HFF-Myc (cell line): ENCODE results near the gene BCOR.

Experiments used
- DNase-seq: peaks from one replicate; pipeline ENCODE4 v3.0.0-alpha.2; 2011; ENCODE audit warnings: low read depth; ENCODE audit errors: extremely low read depth
- H3K4me3 ChIP-seq: replicated peaks from 2 replicates; pipeline ENCODE4 v1.5.1; 2011; ENCODE audit warnings: low read depth, mild to moderate bottlenecking, control low read depth, low read length
- CTCF ChIP-seq: IDR thresholded peaks from 2 replicates; pipeline ENCODE4 v1.5.1; 2012; ENCODE audit warnings: mild to moderate bottlenecking, low read depth, low read length, control low read depth; ENCODE audit errors: missing control alignments

BCOR gene

GRCh38 chrX:40085102-40085551, 12.6 kb downstream of the BCOR start:
- no peak overlapping the region for H3K4me3 ChIP-seq
- no peak for DNase-seq
- TF ChIP-seq CTCF, result no peak

- TF ChIP-seq CTCF, result no peak
- no peak for DNase-seq
- H3K4me3 ChIP-seq, result no peak overlapping the region
Observed at GRCh38 chrX:40084471-40085101, 13.2 kb downstream of the BCOR start.

GRCh38 chrX:40083979-40084359, 13.8 kb downstream of the BCOR start:
- H3K4me3 ChIP-seq, result peak overlapping the region; percentile 26
- TF ChIP-seq CTCF, result no peak
- no peak for DNase-seq

- peak overlapping the region; percentile 26 for H3K4me3 ChIP-seq
- DNase-seq, result no peak
- no peak for TF ChIP-seq CTCF
Observed at GRCh38 chrX:40083120-40083978, 14.4 kb downstream of the BCOR start.

GRCh38 chrX:40082447-40083119, 15.2 kb downstream of the BCOR start:
- no peak for DNase-seq
- no peak overlapping the region for H3K4me3 ChIP-seq
- no peak for TF ChIP-seq CTCF

- H3K4me3 ChIP-seq, result no peak overlapping the region
- DNase-seq, result no peak
- no peak for TF ChIP-seq CTCF
Observed at GRCh38 chrX:40081679-40082068, 16.1 kb downstream of the BCOR start.
